Mammary microvascular endothelial cell (primary cell): ENCODE data around the gene CTRB1. TPM values are rescaled to one million over a fixed set of nuclear protein-coding genes. Genes with fewer than 3 reads are reported as not detected.

Source experiments
- total RNA-seq: library from RNA; depleted of rRNA; stranded (reverse); fragments of >200 nt; gene quantifications from 2 replicates; pipeline ENCODE4 v1.2.3, GENCODE V29; 2015

The CTRB1 gene
- total RNA-seq, result not detected in 2 replicates

DNA sequence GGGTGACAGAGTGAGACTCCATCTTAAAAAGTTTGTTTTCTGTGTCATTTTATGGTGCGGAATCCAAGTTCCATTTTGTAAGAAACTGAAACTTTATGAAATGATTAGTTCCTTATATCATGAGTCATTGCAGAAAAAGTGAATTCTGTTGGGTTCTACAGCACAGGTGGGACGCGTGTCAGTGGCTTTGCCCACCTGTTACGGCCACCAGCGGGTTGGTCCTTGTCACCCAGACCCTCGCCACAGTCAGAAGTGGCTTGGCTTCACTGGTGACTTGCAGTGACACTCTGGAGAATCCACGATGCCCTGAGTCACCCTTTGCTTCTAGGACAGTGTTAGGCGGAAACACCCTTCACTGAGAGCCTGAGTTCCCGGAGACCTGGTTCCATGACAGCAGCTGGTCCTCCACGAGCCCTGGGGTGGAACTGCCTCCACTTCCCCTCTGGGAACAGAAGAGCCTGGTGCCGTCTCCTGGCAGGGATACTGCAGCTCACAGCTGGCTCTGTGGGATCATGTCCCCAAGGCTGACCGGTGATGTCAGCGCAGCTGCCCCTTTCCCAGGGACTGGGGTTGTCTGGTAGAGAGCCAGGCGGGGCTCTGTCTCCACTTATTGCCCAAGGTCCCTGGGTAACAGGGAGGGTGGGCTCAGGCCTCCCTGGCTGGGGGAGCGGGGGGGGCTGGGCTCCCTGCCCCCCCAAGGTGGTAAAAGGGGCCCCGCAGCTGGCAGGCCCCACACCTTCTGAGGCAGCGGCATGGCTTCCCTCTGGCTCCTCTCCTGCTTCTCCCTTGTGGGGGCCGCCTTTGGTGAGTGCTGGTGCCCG is at the start of gene CTRB1:
Gene CTRB1, plus strand, starts transcription at position 733 of the 821 bp plus-strand sequence. Its CDS starts 20 bp downstream, at position 753.

DNA sequence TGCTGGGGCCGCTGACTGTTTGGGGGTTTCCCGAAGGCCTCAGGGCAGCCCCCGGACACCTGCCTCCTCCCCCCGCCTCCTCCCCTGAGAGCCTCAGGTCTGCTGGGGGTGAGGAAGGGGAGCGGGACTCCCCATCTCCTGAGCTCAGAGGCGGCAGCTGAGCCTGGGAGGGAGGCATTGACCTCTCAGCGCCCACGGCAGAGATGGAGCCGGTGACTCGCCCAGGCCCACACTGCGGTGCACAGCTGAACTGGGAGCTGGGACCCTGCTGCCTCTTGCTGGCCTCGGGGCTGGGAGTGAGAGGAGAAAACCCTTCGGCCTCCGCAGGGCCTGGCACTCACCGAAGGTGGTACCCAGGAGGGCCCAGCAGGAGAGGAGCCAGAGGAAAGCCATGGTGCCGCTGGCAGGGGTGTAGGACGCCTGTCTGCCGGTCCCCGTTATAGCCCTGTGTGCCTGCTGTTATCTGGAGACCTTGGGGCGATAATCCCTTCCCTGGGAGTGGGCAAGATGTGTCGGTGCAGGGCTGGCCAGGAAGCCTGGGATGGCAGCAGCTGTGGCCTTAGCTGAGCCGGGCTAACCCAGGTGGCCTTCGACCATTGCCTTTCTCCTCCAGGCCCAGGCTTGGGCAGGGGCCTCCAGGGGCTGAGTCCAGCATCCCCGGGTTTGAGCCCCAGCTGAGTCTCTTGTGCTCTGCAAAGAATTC is 11.9 kb upstream of the CTRB1 start, which contains the start of gene CTRB2:
Gene CTRB2, minus strand, starts transcription at position 413 of the 703 bp plus-strand sequence. Its CDS starts 20 bp downstream, at position 393.

DNA sequence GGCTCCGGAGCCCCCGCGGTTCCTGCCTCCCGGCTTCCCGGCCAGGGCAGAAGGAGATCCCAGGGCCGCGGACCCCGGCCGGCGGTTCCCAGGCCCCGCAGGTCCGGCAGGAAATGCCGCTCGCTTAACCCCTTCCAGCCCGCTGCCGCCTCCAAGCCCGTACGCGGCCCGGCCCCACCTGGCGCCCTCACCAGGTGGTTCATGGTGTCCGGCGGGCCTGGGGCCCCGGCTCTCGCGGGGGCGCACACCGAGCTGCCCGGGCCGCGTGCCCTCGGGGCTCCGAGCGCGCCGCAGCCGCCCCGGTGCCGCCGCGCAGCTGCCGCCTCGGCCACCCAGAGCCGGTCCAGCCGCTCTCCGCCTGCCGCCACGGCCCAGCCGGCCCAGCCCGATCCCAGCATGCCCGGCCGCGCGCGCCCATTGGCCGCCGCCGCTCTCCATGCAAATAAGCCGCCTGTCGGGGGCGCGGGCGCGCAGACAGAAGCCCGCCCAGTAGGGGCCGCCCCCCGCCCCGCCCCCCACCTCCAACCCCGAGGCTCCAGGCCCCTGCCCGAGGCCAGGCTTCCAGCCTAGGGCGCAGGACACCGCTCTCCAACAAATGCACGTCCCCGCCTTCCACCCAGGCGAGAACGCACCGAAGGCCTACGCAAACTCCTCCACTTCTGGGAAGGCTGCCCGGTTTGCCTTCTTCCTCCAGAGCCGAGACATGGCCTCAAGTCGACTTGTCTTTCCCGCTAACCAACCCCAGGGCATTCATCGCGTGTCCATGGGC is 32.7 kb downstream of the CTRB1 start, which contains the start of gene BCAR1:
Gene BCAR1, minus strand, starts transcription at position 345 of the 769 bp plus-strand sequence. Its CDS starts 142 bp downstream, at position 203.

Other genes starting within 250 kb of the CTRB1 start
- 15.4 and 24.6 TPM in 2 replicates for gene WDR59, start 233.9 kb upstream of the CTRB1 start, total RNA-seq
- 22.1 and 29.5 TPM in 2 replicates for gene ZNRF1, start 220.0 kb upstream of the CTRB1 start, total RNA-seq
- 0.34 and 0.40 TPM in 2 replicates for gene LDHD, start 102.2 kb upstream of the CTRB1 start, total RNA-seq
- gene ZFP1, start 70.5 kb upstream of the CTRB1 start, total RNA-seq, result 5.7 and 6.9 TPM in 2 replicates
- gene CTRB2, start 11.8 kb upstream of the CTRB1 start, total RNA-seq, result not detected in 2 replicates
- gene BCAR1, start 32.6 kb downstream of the CTRB1 start, total RNA-seq, result 243 and 270 TPM in 2 replicates
- gene CFDP1, start 214.5 kb downstream of the CTRB1 start, total RNA-seq, result 137 and 184 TPM in 2 replicates
- gene TMEM170A, start 245.7 kb downstream of the CTRB1 start, total RNA-seq, result 14.3 and 17.0 TPM in 2 replicates